MM.1S (cell line): ENCODE results near the gene SLC2A5.

Source experiments
- CTCF ChIP-seq: fragments of 300-600 bp; sonication (generic); IDR thresholded peaks from 2 replicates; pipeline ENCODE4 v1.5.1; 2016; ENCODE audit warnings: antibody characterized with exemption, low read length, mixed read lengths
- EZH2 ChIP-seq: fragments of 300-600 bp; sonication (generic); optimal IDR thresholded peaks from 2 replicates; pipeline ENCODE3; 2017; ENCODE audit warnings: low read depth, mild to moderate bottlenecking, antibody characterized with exemption, low read length, mixed read lengths
- EZH2phosphoT487 ChIP-seq: fragments of 300-600 bp; sonication (generic); IDR thresholded peaks from 2 replicates; pipeline ENCODE4 v1.6.1; 2018; ENCODE audit warnings: antibody characterized with exemption, low read length

GRCh38 chr1:9010781-9011323 lies 58.6 kb downstream of the SLC2A5 start:
- TF ChIP-seq CTCF (no peak), EZH2 (no peak), EZH2phosphoT487 (no peak)
